Thyroid gland (tissue), 4 donors: ENCODE measurements around the gene AQP7. TPM values are rescaled to one million over a fixed set of nuclear protein-coding genes. Genes with fewer than 3 reads are reported as not detected.
A peak's percentile ranks its signal among the peaks of the same experiment; 100 is the strongest.

ENCODE experiments used
- DNase-seq, 2 donors: peaks; one replicate each; pipeline ENCODE4 v3.0.0-alpha.2; 2019
- H3K27ac ChIP-seq, 3 donors: fragments of 200-600 bp; sonication (generic); 1 replicate in 2 of 3; 2 replicates in 1 of 3; pipeline ENCODE4 v1.5.1; 2016 to 2019; ENCODE audit warnings: mild to moderate bottlenecking in 1 of 3, moderate library complexity in 1 of 3
- H3K27me3 ChIP-seq: fragments of 200-600 bp; sonication (generic); one replicate; pipeline ENCODE4 v1.5.1; 2019
- H3K36me3 ChIP-seq, 2 donors: fragments of 200-600 bp; sonication (generic); one replicate each; pipeline ENCODE4 v1.5.1; 2016 to 2019
- H3K4me1 ChIP-seq, 2 donors: fragments of 200-600 bp; sonication (generic); one replicate each; pipeline ENCODE4 v1.5.1; 2017 to 2019
- H3K4me3 ChIP-seq, 3 donors: fragments of 200-600 bp; sonication (generic); replicated peaks in 1 of 3; 1 replicate in 2 of 3; 2 replicates in 1 of 3; pipeline ENCODE4 v1.5.1; 2016; ENCODE audit warnings: mild to moderate bottlenecking in 1 of 3
- H3K9me3 ChIP-seq: fragments of 200-600 bp; sonication (generic); one replicate; pipeline ENCODE4 v1.5.1; 2017
- POLR2A ChIP-seq, 2 donors: fragments of 450-650 bp; IDR thresholded peaks; one replicate each; pipeline ENCODE4 v1.6.1; 2017; ENCODE audit warnings: antibody characterized with exemption in 2 of 2, mild to moderate bottlenecking in 2 of 2, moderate library complexity in 1 of 2
- WGBS, 2 donors: methylation state at CpG; one replicate each; pipeline ENCODE4 v1.1.5; 2017; 5-methylcytosine and 5-hydroxymethylcytosine counted together
- intact Hi-C: fragments of 100-400 bp; cut with DNase I; formaldehyde crosslinking; loops from one replicate; pipeline ENCODE4 v1.15.1; 2023
- total RNA-seq, 4 donors: library from RNA; depleted of rRNA; stranded (reverse); fragments of >200 nt; gene quantifications; one replicate each; pipeline ENCODE4 v1.2.3, GENCODE V29; 2016
- TF ChIP-seq, protein P1 (sequence below), 6 experiments: fragments of 200-600 bp in 3 of 6; fragments of 450-650 bp in 3 of 6; sonication (generic) in 3 of 6; IDR thresholded peaks; one replicate each; pipeline ENCODE4 v1.5.1; 2016 to 2019; ENCODE audit warnings: antibody characterized with exemption in 6 of 6, mild to moderate bottlenecking in 2 of 6, inconsistent platforms in 1 of 6, moderate library complexity in 1 of 6

Gene AQP7
- total RNA-seq, 4 donors from 2014 or later = 1.9 to 4.7 (median 2.5) TPM

DNA sequence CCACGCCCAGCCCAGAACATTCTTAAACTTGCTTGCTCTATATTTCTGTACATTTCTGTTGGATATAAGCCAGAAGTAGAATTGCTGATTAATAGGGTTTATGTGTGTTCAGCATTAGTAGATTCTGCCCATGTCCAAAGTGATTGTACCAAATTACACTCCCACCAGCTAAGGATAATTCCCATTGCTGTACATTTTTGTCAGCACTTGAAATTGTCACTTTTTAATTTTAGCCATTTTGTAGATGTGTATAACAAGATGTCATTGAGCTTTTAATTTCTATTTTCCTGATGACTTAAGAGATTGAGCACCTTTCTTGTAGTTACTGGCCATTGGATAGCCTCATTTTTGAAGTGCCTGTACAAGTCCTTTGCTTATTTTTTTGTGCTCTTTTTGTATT is 46.4 kb downstream of the AQP7 start:
- no peak overlapping the region for H3K27ac ChIP-seq
- intact Hi-C loops = no loop called here

DNA sequence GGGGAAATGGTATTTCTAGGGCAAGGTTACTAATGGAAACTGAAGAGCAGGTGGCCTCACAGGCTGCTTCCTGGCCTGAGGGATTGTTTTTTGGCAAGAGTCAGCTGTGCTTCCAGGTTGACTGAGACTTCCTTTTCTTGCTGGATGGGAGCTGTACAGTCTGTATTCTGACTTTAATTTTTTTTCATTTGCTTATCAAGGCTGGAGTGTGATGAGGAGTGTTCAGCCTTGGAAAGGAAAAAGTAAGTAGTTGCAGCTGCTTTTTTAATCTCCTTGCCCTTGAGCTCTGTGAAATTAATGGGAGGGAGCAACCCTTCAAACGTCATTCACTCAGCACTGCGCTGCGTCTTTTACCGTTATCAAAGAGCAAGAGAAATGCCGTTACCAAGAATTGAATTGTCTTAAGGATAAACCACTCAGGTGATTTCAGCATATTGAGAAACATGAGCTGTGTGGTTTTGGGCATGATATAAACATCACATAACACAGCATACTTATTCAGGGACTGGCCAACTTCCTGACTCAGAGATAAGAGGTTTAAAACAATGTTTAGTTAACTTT is 47.6 kb downstream of the AQP7 start:
- no peak overlapping the region for H3K27ac ChIP-seq
- no peaks in the 10 kb centered on the region for H3K27me3 ChIP-seq
- 79 to 94% methylated on average over 5 of the region's 5 CpGs for WGBS, 2 donors
- no peak for TF ChIP-seq POLR2A (IDR thresholded peaks at IDR 0.05)
- TF ChIP-seq, protein P1, sequence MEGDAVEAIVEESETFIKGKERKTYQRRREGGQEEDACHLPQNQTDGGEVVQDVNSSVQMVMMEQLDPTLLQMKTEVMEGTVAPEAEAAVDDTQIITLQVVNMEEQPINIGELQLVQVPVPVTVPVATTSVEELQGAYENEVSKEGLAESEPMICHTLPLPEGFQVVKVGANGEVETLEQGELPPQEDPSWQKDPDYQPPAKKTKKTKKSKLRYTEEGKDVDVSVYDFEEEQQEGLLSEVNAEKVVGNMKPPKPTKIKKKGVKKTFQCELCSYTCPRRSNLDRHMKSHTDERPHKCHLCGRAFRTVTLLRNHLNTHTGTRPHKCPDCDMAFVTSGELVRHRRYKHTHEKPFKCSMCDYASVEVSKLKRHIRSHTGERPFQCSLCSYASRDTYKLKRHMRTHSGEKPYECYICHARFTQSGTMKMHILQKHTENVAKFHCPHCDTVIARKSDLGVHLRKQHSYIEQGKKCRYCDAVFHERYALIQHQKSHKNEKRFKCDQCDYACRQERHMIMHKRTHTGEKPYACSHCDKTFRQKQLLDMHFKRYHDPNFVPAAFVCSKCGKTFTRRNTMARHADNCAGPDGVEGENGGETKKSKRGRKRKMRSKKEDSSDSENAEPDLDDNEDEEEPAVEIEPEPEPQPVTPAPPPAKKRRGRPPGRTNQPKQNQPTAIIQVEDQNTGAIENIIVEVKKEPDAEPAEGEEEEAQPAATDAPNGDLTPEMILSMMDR (IDR thresholded peaks at IDR 0.05) = no peak
- no peak for DNase-seq
- H3K36me3 ChIP-seq = no peaks in the 10 kb centered on the region
- intact Hi-C loops = no loop called here
- H3K4me1 ChIP-seq = peaks cover 5 to 17% of the 10 kb centered on the region in 2 donors
- no peaks in the 10 kb centered on the region for H3K9me3 ChIP-seq
- H3K4me3 ChIP-seq = no peak overlapping the region

More for the DNA sequence above, 46.4 kb downstream of the AQP7 start:
- no peak for DNase-seq
- H3K4me3 ChIP-seq = no peak overlapping the region
- no peaks in the 10 kb centered on the region for H3K36me3 ChIP-seq
- H3K4me1 ChIP-seq = peaks cover 5 to 11% of the 10 kb centered on the region in 2 donors
- WGBS, 2 donors = 96 to 100% methylated on average over 1 of the region's 1 CpG
- no peaks in the 10 kb centered on the region for H3K27me3 ChIP-seq
- H3K9me3 ChIP-seq = no peaks in the 10 kb centered on the region
- TF ChIP-seq, protein P1 (IDR thresholded peaks at IDR 0.05) = no peak
- TF ChIP-seq POLR2A (IDR thresholded peaks at IDR 0.05) = no peak

DNA sequence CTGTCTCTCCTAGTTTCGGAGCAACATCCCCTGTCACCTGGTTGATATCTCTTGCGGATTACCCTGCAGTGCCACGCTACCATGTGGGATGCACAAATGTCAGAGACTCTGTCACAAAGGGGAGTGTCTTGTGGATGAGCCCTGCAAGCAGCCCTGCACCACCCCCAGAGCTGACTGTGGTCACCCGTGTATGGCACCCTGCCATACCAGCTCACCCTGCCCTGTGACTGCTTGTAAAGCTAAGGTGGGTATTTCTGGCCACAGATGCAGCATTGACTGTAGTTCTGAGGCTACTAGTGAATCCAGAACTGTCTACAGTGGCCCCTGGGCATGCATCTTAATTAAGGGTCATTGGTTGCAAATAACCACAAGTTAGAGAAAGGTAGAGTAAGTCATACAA is 50.8 kb downstream of the AQP7 start:
- Histone ChIP-seq H3K9me3 (no peaks in the 10 kb centered on the region), H3K27ac (no peak overlapping the region), H3K36me3 (peaks cover 18 to 24% of the 10 kb centered on the region in 2 donors), H3K4me3 (no peak overlapping the region), H3K4me1 (peaks cover 5 to 19% of the 10 kb centered on the region in 2 donors), H3K27me3 (no peaks in the 10 kb centered on the region)
- 89 to 90% methylated on average over 4 of the region's 4 CpGs for WGBS, 2 donors
- intact Hi-C loops = no loop called here
- no peak for DNase-seq
- TF ChIP-seq POLR2A (IDR thresholded peaks at IDR 0.05) = no peak
- TF ChIP-seq, protein P1 (IDR thresholded peaks at IDR 0.05) = no peak

GRCh38 chr9:33350310-33350709 is 52.1 kb downstream of the AQP7 start:
- intact Hi-C loops = no loop called here
- DNase-seq = no peak
- WGBS, 2 donors = 62% methylated on average over 2 of the region's 2 CpGs
- Histone ChIP-seq H3K4me1 (peaks cover 5 to 19% of the 10 kb centered on the region in 2 donors), H3K36me3 (peaks cover 30 to 37% of the 10 kb centered on the region in 2 donors), H3K4me3 (no peak overlapping the region), H3K27ac (peak overlapping the region in 2 of 3 donors; percentile 11 to 14), H3K27me3 (no peaks in the 10 kb centered on the region), H3K9me3 (no peaks in the 10 kb centered on the region)
- TF ChIP-seq POLR2A (IDR thresholded peaks at IDR 0.05) = no peak
- TF ChIP-seq, protein P1 (IDR thresholded peaks at IDR 0.05) = no peak

DNA sequence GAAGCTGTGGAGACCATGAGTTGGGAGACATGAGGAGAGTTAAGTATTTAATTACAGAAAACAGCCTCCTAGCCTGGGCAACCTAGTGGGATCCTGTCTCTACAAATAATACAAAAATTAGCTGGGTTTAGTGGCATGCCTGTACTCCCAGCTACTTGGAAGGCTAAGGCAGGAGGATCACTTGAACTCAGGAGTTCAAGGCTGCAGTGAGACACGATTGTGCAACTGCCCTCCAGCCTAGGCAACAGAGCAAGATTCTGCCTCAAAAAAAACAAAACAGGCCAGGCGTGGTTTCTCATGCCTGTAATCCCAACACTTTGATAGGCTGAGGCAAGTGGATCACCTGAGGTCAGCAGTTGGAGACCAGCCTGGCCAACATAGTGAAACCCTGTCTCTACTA is 52.6 kb downstream of the AQP7 start:
- Histone ChIP-seq H3K36me3 (peaks cover 35 to 42% of the 10 kb centered on the region in 2 donors), H3K9me3 (no peaks in the 10 kb centered on the region), H3K4me1 (peaks cover 5 to 19% of the 10 kb centered on the region in 2 donors), H3K4me3 (no peak overlapping the region), H3K27ac (peak overlapping the region in 2 of 3 donors; percentile 14 to 33), H3K27me3 (no peaks in the 10 kb centered on the region)
- DNase-seq = no peak
- WGBS, 2 donors = 87 to 100% methylated on average over 2 of the region's 2 CpGs
- no peak for TF ChIP-seq POLR2A (IDR thresholded peaks at IDR 0.05)
- TF ChIP-seq, protein P1 (IDR thresholded peaks at IDR 0.05) = no peak
- intact Hi-C loops = no loop called here
